GM19238 (cell line): ENCODE measurements around the gene KDM7A.
"Not testable (repeated sequence)": the region's sequence is repeated elsewhere in the genome, so short reads cannot be mapped to it uniquely, and the experiment has no call there.

ENCODE experiments used
- DNase-seq: peaks from one replicate; pipeline ENCODE4 v3.0.0; 2011; ENCODE audit warnings: low spot score; ENCODE audit not compliant: insufficient read length

The KDM7A gene

DNA sequence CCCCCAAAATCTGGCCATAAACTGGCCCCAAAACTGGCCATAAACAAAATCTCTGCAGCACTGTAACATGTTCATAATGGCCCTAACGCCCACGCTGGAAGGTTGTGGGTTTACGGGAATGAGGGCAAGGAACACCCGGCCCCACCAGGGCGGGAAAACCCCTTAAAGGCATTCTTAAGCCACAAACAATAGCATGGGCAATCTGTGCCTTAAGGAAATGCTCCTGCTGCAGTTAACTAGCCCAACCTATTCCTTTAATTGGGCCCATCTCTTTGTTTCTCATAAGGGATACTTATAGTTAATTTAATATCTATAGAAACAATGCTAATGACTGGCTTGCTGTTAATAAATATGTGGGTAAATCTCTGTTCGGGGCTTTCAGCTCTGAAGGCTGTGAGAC lies 26.2 kb upstream of the KDM7A start:
- not testable (repeated sequence) for DNase-seq

DNA sequence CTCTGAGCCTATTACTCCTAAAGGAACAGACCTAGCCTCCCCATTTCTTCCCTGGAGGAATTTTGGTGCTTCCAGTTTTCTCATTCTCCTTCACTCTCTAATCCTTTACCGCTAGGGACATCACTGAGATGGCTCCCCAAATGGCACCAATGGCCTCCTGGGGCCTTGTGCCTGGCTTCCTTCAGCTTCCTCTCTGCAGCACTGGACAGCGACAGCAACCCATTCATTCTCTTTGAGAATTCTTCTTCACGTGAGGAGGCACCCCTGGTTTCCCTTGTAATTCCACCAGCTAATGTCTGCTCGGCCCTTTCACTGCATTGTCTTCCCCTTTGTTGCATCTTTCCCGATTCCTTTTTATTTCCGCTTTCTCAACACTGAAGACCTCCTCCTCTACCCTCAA lies 24.6 kb upstream of the KDM7A start:
- DNase-seq = no peak

DNA sequence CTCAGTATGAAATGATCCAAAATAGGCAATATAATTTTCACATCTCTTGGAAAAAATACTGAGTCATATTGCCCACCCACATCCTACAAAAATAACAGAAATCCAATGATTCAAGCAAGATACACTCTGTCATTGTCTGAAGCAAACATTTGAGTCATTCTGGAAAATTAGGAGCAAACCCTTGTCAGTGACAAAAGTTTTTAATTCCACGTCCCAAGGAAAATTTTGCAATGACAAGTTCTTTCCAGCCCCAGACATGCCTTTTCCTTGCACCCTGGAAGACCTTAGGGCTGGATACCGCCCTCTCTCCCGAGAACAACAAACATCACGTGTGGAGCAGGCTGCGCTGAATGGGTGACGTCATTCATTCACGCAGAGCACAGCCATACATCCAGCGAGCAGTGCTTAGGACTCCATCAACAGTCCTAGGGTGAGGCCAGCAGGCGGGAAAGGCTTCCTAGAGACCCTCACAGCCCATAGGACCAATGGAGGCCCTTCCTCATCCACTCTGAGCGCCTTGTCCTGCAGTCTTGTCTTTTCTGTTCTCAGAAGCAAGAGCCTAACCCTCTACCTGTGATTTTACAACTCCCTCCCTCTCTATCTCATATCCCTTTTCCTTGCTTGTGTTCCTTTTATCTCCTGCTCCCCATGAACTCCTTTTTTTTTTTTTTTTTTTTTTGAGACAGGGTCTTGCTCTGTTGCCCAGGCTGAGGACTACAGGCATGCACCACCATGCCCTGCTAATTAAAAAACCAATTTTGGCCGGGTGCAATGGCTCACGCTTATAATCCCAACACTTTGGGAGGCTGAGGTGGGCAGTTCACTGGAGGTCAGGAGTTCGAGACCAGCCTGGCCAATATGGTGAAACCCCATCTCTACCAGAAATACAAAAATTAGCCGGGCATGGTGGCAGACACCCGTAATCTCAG lies 23.5 kb upstream of the KDM7A start:
- DNase-seq = no peak

DNA sequence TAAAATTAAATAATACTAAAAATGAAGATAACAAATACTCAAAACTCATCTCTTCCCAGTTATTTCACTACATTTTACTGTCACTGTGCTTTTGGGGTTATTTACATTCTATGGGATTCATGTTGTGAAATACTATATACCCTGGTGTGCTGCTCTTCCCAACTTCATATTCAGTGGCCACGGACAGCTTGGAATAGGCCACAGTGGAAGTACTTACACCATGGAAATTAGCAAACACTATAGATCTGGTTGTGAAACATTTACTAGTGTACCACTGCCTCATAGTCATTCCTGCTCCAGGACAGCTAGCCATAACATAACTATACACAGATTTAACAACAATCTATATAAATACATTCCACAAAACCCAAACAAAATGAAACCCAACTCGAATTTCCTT lies 21.2 kb upstream of the KDM7A start:
- no peak for DNase-seq

DNA sequence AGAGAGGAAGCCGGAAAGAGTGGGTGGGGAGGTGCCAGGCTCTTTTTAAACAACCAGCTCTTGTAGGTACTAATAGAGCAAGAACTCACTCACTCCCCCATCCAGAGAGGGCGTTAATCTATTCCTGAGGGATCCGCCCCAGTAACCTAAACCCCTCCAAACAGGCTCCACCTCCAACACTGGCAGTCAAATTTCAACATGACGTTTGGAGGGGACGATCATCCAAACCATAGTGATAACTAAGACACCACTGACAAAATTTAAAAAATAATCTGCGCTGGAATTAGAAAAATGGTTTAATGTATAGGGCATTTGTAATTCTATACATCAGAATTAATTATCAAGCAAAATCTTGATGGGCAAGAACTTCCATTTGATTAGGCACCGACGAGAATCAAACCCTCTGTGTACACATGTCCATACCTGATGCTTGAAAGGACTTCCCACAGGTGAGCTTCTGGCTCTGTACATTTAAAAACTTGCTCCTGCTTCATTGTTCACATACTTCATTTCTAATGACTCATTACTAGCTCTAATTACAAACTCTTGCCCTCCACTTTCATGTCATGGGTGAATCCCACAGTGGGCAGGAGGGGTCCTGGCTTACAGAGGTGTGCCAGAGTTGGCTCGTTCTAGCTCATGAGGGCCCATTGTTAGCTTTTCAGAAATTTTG lies 20.6 kb upstream of the KDM7A start:
- no peak for DNase-seq

DNA sequence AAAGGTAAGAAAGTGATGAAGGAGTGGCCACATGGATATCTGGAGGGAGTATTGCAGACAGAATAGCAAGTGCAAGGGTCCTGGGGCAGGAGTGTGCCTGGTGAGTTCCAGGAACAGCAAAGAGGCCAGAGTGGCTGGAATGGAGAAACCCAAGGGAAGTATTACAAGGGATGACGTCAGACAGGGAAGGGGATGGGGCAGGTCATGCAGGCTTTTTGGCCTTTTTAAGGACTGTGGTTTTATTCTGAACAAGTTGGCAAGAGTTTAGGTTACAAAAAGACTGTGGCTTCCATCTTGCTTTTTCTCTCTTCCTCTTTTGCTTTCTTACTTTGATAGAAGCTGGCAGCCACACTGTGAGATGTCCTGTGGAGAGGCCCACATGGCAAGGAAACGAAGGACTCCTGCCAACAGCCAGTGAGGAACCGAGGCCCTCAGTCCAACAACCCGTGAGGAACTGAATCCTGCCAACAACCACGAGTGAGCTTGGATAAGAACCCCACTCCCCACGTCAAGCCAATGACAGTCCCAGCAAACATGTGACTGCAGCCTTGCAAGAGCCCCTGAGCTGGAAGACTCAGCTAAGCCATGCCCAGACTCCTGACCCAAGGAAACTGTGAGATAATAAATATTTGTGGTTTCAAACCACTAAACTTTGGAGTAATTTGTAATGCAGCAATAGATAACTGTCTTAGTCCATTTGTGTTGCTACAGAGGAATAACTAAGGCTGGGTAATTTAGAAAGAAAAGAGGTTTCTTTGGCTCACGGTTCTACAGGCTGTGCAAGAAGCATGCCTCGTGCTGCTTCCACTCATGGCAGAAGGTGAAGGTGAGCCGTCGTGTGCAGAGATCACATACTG lies 19.8 kb upstream of the KDM7A start:
- DNase-seq = no peak

DNA sequence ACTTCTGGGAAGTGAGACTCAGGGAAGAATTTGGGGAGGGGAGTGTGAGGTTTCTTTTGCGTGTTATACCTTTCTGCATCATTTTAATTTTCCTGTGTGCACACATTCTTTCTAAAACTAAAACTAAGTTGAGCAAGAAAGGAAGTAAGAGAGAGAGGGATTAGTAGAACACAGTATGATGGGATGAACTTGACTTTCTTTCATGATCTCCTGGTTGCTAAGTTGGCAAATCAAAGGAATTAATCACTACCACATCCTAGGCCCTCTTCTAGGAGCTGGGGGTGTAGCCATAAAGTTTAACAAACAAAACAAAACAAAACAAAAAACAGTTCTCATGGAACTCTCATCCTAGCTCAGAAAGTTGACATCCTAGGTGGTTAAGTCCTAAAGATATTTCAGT lies 19.1 kb upstream of the KDM7A start:
- no peak for DNase-seq

DNA sequence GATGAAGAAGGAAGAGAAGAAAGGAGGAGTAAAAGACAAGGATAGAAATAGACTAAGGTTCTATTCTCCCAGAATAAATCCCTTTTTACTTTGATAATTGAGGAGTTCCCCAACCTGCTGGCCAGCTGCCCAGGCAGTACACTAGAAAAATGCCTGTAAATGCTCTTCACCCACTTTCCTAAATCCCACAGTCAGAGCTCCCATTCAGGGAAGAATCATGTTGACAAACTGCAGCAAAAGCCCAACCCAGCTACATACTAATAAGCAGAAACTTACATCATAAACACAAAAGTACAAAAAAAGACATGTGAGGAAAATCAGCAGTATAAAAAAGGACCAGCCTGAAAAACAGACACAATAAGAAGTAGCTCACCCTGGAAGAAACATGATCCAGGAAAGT lies 15.8 kb upstream of the KDM7A start:
- DNase-seq = no peak

DNA sequence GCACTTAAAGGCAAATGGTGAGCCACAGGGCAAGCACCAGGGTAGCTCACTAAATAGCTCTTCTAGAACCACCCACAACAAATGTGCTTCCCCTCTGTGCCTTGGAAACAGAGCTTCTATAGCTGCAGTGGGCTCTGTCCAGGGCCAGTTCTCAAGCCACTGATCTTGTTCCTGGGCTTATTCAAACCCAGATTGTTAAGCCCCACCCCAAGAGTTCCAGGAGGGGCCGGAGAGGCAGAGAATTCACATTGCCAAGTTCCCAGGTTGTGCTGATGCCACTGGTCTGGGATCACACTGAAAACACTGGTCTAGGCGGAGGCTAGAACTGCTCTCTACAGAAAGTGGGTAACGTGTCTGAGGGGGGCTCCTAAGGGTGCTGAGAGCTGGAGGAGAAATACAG lies 15.4 kb upstream of the KDM7A start:
- DNase-seq = no peak

DNA sequence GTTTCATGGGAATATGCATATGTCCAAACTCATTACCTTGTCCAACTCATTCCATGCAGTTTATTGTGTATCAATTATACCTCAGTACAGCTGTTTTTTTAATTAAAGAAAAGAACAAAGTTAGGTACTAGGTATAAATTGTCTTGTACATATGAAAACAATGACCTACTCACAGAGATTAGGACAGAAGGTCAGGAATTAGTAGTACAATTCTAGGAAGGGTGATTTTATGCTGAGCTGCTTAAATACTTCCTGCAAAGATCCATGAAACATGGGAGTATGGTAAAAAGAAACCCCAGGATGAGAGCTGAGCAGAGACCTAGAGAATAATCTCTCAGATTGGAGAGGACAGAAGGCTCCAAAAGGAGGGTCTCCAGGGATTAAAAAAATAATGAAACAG lies 13.8 kb upstream of the KDM7A start:
- DNase-seq = no peak

DNA sequence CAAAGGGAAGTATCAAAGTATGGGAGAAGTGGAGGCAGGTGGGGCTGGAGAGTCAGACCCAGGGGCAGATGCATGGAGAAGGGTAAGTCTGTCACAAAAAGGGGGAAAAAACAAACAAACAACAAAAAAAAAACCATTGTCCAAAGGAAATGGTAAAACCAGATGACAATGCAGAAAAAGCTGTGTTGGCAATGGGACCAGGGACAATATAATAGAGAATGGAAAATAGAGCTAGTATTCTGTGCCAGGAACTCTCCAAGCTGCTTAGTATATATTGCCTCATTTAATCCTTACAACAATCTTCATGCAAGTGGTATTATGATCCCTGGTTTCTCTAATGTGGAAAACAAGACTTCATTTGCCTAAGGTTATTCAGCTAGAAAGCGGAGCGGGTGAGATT lies 13.1 kb upstream of the KDM7A start:
- DNase-seq = no peak

DNA sequence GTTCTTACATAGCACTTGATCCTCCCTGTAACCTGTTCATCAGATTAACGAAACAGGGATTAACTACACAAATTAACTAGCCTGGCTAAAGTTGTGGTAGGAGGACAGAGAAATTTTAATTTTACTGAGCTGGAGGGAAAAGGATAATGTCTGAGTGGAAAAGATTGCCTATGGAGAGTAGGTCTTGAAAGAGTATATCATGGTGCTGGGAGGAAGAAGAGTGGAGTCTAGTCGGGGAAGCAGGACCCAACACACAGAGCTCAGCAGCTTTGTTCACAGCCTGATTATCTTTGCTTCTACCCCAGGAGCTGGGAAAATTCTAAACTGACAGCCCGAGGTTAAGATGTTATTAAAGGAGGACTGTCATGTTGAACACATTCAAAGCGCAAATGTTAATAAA lies 6.1 kb upstream of the KDM7A start:
- no peak for DNase-seq

DNA sequence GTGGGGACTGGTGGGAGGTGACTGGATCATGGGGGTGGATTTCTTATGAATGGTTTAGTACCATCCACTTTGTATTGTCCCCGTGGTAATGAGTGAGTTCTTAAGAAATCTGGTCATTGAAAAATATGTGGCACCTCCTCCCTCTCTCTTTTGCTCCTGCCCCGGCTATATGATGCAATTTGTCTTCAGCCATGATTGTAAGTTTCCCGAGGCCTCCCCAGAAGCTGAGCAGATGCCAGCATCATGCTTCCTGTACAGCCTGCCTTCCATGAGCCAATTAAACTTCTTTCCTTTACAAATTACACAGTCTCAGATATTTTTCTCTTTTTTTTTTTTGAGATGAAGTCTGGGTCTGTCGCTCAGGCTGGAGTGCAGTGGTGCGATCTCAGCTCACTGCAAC lies 2.6 kb upstream of the KDM7A start:
- DNase-seq = no peak

DNA sequence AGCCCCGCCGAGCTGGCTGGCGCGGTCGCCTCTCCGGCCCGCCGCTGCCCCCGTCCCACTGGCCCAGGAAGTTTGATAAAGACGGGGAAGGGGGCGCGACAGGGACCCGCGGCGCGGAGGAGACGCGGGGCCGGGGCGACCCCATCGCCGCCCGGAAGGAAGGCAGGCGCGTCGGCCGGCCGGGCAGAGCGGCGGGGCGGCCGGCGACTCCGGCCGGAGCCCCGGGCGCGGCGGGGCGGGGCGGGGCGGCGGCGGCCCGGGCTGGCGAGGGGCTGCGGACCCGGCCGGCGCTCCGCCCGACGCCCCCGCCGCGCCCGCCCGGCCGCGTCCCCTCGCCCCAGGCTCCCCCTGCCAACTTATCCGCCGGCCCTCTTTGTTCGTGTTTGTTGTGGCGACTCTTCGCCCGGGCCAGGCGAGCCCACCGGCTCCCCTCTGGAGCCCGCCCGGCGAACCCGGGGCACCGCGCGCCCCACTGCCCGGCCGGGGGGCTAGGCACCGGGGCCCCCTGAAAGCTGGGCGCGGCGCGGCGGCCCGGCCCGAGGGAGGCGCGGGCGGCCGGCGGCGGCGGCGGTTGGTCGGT lies 571 bp downstream of the KDM7A start:
- no peak for DNase-seq

DNA sequence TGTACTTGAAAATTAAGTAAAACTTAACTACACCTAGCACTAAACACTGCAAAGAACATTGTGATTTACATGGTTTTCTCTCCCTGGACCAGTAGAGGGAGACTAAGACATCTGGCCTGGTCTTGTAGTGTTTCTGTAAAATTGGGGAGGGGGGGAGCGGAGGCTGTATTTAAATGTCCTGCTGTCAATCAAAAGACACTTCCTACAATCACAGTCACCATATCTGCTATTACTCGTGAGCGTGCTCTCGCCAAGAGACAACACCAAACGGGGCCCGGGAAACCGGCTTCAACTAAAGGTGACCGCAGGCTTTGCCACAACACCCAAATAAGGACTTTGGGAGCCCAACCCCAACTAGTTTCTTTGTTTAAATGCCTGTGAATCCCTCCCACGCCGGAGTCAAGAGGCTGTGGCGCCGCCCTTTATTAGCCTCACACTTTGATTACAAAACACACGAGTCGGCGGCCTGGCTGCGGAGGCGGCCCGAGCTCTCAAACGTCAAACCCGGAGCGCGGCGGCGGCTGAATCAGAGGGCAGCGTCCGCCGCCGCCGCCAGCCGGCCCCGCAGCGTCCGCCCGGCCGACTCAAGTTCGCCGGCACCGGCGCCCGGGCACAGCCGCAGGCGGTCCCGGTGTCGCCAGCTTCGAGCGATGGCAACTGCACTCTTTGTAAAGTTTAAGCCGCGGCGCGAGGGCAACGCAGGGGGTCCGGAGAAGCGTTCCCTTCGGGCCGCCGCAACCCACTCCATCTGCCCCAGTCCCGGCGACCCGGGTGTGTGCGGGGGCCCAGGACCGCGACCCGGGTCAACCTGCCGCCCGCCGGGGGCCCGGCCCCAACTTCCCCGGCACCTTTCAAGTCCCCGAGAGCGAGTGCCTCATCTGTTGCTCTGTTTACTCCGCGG lies 1.3 kb downstream of the KDM7A start:
- DNase-seq = peak; percentile 63

DNA sequence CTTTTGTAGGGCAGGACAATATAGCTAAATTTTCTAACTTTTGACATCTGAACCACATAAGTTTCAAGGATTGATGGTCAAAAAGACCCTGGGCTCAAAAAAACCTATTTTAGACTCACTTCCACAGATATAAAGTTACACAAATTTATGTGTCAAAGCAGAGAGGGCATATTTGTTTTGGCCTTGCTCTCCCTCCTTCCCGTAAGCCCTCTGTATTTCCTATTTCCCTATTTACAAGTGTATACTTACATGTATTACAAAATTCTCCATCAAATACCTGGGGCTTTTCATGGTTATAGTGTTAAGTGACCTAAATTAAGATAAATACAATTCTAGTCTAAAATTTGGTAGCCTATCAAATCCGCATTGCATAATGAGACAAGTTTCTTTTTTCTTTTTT lies 2.6 kb downstream of the KDM7A start:
- DNase-seq = no peak

DNA sequence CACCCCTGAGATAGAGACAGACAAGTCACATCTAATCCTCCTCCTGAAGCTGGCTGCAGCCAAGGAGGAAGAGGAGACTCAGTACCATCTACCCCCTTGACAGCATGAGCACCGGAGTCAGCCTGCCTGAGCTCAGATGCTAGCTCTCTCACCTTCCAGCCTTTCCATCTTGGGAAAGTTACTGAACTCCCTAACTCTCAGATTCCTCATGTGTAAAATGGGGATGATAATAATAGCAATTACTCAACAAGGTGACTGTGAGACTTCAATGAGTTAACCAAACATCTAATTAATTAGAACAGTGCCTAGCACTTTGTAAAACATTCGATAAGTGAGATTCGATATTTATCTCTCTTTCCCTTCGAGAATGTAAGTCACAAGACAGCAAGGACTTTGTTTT lies 6.4 kb downstream of the KDM7A start:
- DNase-seq = no peak

DNA sequence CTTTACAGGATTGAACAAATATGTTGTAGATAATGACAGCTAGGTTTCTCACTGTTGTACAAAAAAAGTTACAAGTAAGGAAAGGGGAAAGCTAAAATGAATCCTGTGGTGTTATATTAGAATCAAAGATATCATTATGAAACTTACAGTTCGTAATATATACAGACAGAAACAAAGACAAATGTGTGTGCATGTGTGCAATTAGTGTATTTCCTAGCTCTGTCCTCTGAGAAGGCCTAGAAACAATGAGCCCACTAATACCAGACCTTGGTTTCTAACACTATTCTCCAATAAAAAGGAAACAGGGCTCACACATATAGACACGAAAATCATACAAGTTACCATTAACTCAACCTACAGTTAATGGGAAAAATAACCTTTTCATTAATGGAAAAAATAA lies 8.0 kb downstream of the KDM7A start:
- no peak for DNase-seq

DNA sequence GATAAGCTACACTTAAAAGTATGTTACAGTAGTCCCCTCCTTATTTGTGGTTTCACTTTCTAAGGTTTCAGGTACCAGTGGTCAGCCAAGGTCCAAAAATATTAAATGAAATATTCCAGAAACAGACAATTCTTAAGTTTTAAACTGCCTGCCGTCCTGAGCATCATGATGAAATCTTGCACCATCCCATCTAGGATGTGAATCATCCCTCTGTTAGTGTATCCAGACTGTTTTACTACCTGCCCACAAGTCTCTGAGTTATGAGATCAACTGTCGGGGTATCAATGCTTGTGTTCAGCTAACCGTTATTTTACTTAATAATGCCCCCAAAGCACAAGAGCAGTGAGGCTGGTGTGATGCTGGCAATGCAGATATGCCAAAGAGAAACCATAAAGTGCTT lies 11.4 kb downstream of the KDM7A start:
- no peak for DNase-seq

DNA sequence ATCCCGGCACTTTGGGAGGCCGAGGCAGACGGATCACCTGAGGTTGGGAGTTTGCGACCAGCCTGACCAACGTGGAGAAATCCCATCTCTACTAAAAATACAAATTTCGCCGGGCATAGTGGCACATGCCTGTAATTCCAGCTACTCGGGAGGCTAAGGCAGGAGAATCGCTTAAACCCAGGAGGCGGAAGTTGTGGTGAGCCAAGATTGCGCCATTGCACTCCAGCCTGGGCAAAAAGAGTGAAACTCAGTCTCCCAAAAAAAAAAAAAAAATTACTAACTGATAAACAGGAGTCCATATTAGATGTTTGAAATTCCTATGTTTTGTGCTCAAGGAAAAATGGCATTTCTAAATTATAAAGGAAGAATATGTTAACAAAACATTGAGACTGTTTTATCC lies 14.7 kb downstream of the KDM7A start:
- DNase-seq = not testable (repeated sequence)

DNA sequence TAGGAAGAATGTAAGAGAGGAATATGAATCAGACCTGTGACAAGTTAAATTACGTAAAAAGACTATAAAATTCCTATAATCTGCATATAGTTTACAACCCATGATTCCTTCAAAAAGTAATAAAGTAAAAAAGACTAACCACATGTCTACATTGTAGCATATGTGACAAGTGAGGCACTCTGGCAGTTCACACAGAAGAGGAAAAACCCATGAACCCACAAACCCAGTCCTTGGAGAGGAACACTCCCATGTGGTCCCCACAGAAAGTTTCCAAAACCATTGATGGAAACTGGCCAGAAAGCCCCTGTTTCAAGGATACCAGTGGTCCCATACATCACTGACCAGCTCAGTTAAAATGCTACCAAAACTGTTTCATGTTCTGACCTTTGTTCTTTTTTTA lies 15.7 kb downstream of the KDM7A start:
- DNase-seq = no peak
